Activated CD8-positive, alpha-beta memory T cell treated with anti-CD3 and anti-CD28 coated beads, Interleukin-2, amount 50 U/mL, for 24 hours (primary cell): Measurements from ENCODE around the gene CT45A1.
"Not testable (repeated sequence)": the region's sequence is repeated elsewhere in the genome, so short reads cannot be mapped to it uniquely, and the experiment has no call there.

Experiments used
- DNase-seq: peaks from one replicate; pipeline ENCODE4 v3.0.0-alpha.2; 2020; ENCODE audit errors: extremely low read depth

Gene CT45A1

GRCh38 chrX:135713183-135713689 is at the start of gene CT45A1:
Gene CT45A1 (plus strand): TSS chrX:135713639. CDS start chrX:135718941, 5,302 bp downstream.
- DNase-seq, result not testable (repeated sequence)

- not testable (repeated sequence) for DNase-seq
These were observed 40.5 kb upstream of the CT45A1 start for GRCh38 chrX:135672979-135673378.

- no peak for DNase-seq
These were observed 25.3 kb upstream of the CT45A1 start for GRCh38 chrX:135688137-135688536.

GRCh38 chrX:135695471-135695870 is 18.0 kb upstream of the CT45A1 start:
- DNase-seq, result no peak

- no peak for DNase-seq
These were observed 15.8 kb upstream of the CT45A1 start for GRCh38 chrX:135697601-135698000.

GRCh38 chrX:135698924-135699323 is 14.5 kb upstream of the CT45A1 start:
- DNase-seq, result no peak

GRCh38 chrX:135707880-135708279 is 5.6 kb upstream of the CT45A1 start:
- DNase-seq, result no peak

- no peak for DNase-seq
These were observed 356 bp downstream of the CT45A1 start for GRCh38 chrX:135713795-135714194.

- not testable (repeated sequence) for DNase-seq
These were observed 21.2 kb downstream of the CT45A1 start for GRCh38 chrX:135734666-135735065.

- DNase-seq, result no peak
These were observed 24.1 kb downstream of the CT45A1 start for GRCh38 chrX:135737366-135738071.

- DNase-seq, result peak; percentile 27
These were observed 27.3 kb downstream of the CT45A1 start for GRCh38 chrX:135740681-135741149.

- DNase-seq, result no peak
These were observed 27.8 kb downstream of the CT45A1 start for GRCh38 chrX:135741192-135741715.

GRCh38 chrX:135744739-135745138 is 31.3 kb downstream of the CT45A1 start:
- DNase-seq, result not testable (repeated sequence)

- not testable (repeated sequence) for DNase-seq
These were observed 54.7 kb downstream of the CT45A1 start, which contains the start of gene CT45A3 for GRCh38 chrX:135768091-135768490. Gene CT45A3 (minus strand): TSS chrX:135768191. CDS start chrX:135764444, 3,747 bp downstream.
